Thyroid gland (tissue), 4 donors: ENCODE data around the gene USP24.

ENCODE experiments used
- POLR2A ChIP-seq, 2 donors: fragments of 450-650 bp; IDR thresholded peaks; one replicate each; pipeline ENCODE4 v1.6.1; 2017; ENCODE audit warnings: antibody characterized with exemption in 2 of 2, mild to moderate bottlenecking in 2 of 2, moderate library complexity in 1 of 2
- TF ChIP-seq, protein P1 (sequence below), 6 experiments: fragments of 200-600 bp in 3 of 6; fragments of 450-650 bp in 3 of 6; sonication (generic) in 3 of 6; IDR thresholded peaks; one replicate each; pipeline ENCODE4 v1.5.1; 2016 to 2019; ENCODE audit warnings: antibody characterized with exemption in 6 of 6, mild to moderate bottlenecking in 2 of 6, inconsistent platforms in 1 of 6, moderate library complexity in 1 of 6

DNA sequence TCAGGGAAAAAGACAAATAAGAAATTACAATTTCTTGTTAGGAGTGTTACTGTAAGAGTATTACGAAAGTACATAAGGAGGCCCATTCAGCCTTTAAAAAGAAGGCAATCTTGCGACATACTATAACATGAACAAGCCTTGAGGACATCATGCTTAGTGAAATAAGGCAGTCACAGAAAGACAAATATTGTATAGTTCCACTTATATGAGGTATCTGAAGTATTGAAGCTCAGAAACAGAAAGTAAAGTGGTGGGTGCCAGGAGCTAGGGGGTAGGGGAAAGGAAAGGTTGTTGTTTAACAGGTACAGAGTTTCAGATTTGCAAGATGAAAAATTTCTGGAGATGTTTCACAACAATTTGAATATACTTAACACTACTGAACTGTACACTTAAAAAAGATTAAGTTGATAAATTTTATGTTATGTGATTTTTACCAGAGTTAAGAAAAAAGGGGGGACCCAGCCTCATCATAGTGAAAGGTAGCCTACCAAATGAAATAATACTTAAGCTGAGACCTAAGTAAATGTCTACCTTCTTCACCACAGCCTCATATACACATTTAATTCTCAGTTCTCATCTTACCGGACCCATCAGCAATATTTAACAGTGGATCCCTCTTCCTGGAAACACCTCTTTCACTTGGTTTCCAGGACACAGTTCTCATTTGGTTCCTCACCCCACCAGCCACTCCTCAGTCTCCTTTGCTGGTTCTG, 19.5 kb downstream of the USP24 start:
- TF ChIP-seq, protein P1, sequence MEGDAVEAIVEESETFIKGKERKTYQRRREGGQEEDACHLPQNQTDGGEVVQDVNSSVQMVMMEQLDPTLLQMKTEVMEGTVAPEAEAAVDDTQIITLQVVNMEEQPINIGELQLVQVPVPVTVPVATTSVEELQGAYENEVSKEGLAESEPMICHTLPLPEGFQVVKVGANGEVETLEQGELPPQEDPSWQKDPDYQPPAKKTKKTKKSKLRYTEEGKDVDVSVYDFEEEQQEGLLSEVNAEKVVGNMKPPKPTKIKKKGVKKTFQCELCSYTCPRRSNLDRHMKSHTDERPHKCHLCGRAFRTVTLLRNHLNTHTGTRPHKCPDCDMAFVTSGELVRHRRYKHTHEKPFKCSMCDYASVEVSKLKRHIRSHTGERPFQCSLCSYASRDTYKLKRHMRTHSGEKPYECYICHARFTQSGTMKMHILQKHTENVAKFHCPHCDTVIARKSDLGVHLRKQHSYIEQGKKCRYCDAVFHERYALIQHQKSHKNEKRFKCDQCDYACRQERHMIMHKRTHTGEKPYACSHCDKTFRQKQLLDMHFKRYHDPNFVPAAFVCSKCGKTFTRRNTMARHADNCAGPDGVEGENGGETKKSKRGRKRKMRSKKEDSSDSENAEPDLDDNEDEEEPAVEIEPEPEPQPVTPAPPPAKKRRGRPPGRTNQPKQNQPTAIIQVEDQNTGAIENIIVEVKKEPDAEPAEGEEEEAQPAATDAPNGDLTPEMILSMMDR (IDR thresholded peaks at IDR 0.05): no peak
- no peak for TF ChIP-seq POLR2A (IDR thresholded peaks at IDR 0.05)
